ENCODE data around the gene CCDC171. TPM values are rescaled to one million over a fixed set of nuclear protein-coding genes. Genes with fewer than 3 reads are reported as not detected.

The CCDC171 gene
- total RNA-seq, 1 experiment from 2014 or later = 2.4 TPM

GRCh38 chr9:15641291-15641690, 88.4 kb downstream of the CCDC171 start:
- Histone ChIP-seq H3K9ac (ENCODE audit: extremely low read depth, insufficient read length, low read length) (no peak overlapping the region), H4K5ac (ENCODE audit: insufficient read length, low read depth, low read length) (no peak overlapping the region), H3K14ac (ENCODE audit: insufficient read depth, low read length) (no peak overlapping the region), H2AK5ac (ENCODE audit: insufficient read length, low read length) (no peak overlapping the region), H3K4ac (ENCODE audit: low read depth, low read length) (no peak overlapping the region), H4K20me1 (ENCODE audit: control insufficient read depth, insufficient read depth, insufficient read length) (no peaks in the 10 kb centered on the region), H3K79me2 (ENCODE audit: insufficient read depth, low read length) (no peaks in the 10 kb centered on the region), H2BK12ac (ENCODE audit: insufficient read length, low read depth, low read length) (no peak overlapping the region), H3K27me3 (ENCODE audit: insufficient read depth, low read length) (no peaks in the 10 kb centered on the region), H3K79me1 (ENCODE audit: insufficient read depth, low read depth, low read length, poor library complexity, severe bottlenecking) (no peaks in the 10 kb centered on the region), H3K56ac (ENCODE audit: insufficient read length, low read depth, low read length) (no peak overlapping the region), H3K18ac (ENCODE audit: insufficient read length, low read depth, low read length) (no peak overlapping the region), H3K4me1 (ENCODE audit: insufficient read depth, low read length) (no peaks in the 10 kb centered on the region), H3K4me2 (ENCODE audit: insufficient read depth, insufficient read length, low read length) (no peak overlapping the region), H3K27ac (ENCODE audit: insufficient read length, low read depth, low read length) (no peak overlapping the region), H2BK120ac (ENCODE audit: low read depth, low read length, poor library complexity, severe bottlenecking) (no peak overlapping the region), H3T11ph (ENCODE audit: low read length) (no peak overlapping the region), H2BK15ac (ENCODE audit: low read depth, low read length) (no peak overlapping the region), H3K23ac (ENCODE audit: insufficient read length, low read depth, low read length) (no peak overlapping the region), H2BK20ac (ENCODE audit: low read depth, low read length, poor library complexity, severe bottlenecking) (no peak overlapping the region), H3K9me3 (ENCODE audit: control insufficient read depth, low read depth, low read length) (peaks cover 11% of the 10 kb centered on the region), H2AFZ (ENCODE audit: low read length) (no peak overlapping the region), H2BK5ac (ENCODE audit: insufficient read length, low read length) (no peak overlapping the region), H4K8ac (replicated peaks; ENCODE audit: insufficient read length, low read depth, low read length) (no peak overlapping the region), H4K91ac (ENCODE audit: insufficient read length, low read depth, low read length) (no peak overlapping the region), H3K23me2 (ENCODE audit: insufficient read length, low read depth, low read length, poor library complexity, severe bottlenecking) (no peaks in the 10 kb centered on the region)
- WGBS (ENCODE audit: extremely low coverage, insufficient read length, low lambda C conversion rate) = no CpG with 5 or more reads among the region's 1 CpG
- no peak overlapping the region for H3K27ac Mint-ChIP-seq
- no peak overlapping the region for H3K4me3 Mint-ChIP-seq
- H3K4me1 Mint-ChIP-seq = peaks cover 3% of the 10 kb centered on the region in 2 experiments; a peak in 2 of 4 replicates
- H3K36me3 Mint-ChIP-seq (ENCODE audit: insufficient read depth in 1 of 3, low read depth in 3 of 3) = peaks cover 8 to 22% (median 11%) of the 10 kb centered on the region in 3 experiments
- peaks cover 2% of the 10 kb centered on the region; the same call in 1 of the 2 replicates for H3K27me3 Mint-ChIP-seq (ENCODE audit: low read depth)
- TF ChIP-seq, protein P1, sequence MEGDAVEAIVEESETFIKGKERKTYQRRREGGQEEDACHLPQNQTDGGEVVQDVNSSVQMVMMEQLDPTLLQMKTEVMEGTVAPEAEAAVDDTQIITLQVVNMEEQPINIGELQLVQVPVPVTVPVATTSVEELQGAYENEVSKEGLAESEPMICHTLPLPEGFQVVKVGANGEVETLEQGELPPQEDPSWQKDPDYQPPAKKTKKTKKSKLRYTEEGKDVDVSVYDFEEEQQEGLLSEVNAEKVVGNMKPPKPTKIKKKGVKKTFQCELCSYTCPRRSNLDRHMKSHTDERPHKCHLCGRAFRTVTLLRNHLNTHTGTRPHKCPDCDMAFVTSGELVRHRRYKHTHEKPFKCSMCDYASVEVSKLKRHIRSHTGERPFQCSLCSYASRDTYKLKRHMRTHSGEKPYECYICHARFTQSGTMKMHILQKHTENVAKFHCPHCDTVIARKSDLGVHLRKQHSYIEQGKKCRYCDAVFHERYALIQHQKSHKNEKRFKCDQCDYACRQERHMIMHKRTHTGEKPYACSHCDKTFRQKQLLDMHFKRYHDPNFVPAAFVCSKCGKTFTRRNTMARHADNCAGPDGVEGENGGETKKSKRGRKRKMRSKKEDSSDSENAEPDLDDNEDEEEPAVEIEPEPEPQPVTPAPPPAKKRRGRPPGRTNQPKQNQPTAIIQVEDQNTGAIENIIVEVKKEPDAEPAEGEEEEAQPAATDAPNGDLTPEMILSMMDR (conservative IDR thresholded peaks at IDR 0.05) = no peak
- peaks cover 23 to 24% of the 10 kb centered on the region in 2 experiments for H3K9me3 Mint-ChIP-seq
- no peak for DNase-seq

All from H9 (cell line).